GM19351 (cell line): ENCODE measurements around the gene XPC.

Experiments used
- ATAC-seq: cut with Tn5 transposase; IDR thresholded peaks from one replicate; pipeline ENCODE4 v1.9.1; 2021; ENCODE audit warnings: mild to moderate bottlenecking, moderate library complexity; ENCODE audit not compliant: unreplicated experiment

XPC gene

DNA sequence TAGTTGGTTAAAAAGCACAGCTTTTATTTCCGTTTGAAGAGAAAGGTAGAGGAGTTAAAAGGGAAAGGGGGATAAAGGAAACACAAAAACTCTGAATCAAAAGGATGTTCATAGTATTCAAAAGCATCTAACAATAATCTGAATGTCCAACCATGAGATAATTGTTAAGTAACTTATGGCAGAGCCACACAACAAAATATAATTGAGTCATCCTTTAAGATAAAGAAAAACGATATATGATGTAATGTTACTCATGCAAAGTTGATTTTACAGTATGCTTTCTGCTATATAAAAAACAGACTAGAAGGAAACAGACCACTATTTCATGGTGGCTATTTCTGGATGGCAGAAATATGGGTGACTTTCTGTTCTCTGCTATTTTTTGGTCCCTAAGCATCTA is 3.9 kb downstream of the XPC start:
- ATAC-seq: no peak

GRCh38 chr3:14172496-14172895 is 5.9 kb downstream of the XPC start:
- no peak for ATAC-seq

GRCh38 chr3:14170531-14171159 is 7.8 kb downstream of the XPC start:
- no peak for ATAC-seq

DNA sequence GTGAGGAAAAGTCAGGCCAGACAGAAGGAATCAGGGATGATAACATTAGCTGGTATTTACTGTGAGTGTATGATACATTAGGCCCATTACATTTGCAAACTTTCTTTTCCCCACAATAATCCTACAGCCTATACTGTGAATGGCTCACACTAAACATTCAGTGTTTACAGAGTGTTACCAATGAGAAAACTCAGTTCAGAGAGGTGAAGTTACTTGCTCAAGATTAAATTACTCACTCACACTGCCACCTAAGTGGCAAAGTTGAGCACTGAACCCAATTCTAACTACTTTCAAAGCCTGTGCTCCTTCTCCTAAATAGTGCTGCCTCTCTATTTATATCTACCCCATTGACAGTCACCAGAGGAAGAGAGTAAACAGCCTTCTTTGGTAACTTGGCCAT is 8.5 kb downstream of the XPC start:
- ATAC-seq: no peak

- ATAC-seq: no peak
These were observed 9.0 kb downstream of the XPC start for GRCh38 chr3:14169435-14169834.

DNA sequence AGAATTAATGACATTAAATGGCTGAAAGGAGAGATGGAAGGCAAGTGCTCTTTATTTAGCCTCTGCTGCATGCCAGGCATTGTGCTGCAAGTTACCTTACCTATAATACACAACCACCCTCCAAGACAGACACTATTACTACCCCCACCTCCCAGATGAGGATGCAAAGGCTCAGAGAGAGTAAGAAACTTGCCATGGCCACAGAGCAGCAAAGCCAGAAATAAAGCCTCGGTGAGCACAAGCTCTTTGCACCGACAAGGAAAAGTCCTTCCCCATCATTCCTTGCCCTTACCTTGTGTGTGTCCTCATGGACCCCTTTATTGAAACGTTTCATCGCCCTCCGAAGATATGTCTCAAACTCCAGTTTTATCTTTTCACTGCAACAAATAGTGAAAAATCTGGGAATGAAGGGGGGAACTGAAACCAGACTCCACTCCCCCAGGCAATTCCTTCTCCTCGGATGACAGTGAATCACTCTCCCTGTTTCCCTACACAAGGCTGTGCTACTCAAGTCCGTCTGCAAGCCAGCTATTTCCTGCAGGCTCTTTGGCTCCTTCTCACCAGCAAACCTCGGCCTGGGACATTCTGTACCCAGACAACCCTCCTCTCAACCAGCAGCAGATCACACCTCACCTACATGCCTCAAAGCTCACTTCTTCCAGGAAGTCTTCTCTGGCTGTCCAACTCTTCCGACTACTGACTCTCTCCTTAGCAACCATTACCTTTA is 11.4 kb downstream of the XPC start:
- ATAC-seq: no peak

- no peak for ATAC-seq
These were observed 16.2 kb downstream of the XPC start for GRCh38 chr3:14162178-14162577.

DNA sequence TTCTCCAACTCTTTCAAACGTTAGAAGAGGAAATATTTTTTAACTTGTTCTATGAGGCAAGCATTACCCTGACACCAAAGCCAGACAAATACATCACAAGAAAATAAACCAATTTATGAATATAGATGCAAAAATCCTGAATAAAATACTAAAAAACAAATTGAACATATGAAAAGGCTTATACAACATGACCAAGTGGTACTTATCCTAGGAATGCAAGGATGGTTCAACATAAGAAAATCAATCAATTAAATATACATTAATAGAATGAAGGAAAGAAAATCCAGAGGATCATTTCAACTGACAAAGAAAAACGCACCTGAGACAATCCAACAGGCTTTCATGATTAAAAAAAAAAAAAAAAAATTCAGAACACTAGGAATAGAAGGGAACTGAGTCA is 17.1 kb downstream of the XPC start:
- ATAC-seq: no peak

DNA sequence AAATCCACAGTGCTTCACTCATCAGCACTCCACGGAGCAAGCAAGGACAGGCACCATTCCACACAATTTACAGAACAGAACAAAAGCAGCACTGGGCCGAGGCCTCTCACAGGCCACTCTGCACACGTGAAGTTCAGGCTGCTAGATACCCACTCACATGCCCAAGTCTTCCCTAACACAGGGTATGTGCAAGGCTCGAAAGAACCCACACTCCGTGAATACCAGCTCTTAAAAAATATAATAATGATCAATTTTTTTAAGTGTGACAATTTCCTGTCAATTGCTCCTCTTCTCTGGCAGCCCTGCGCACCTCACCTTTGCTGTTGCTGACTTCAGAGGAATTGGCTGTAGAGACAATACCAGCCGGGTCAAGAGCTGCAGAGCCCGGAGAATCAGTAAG is 19.0 kb downstream of the XPC start:
- no peak for ATAC-seq

DNA sequence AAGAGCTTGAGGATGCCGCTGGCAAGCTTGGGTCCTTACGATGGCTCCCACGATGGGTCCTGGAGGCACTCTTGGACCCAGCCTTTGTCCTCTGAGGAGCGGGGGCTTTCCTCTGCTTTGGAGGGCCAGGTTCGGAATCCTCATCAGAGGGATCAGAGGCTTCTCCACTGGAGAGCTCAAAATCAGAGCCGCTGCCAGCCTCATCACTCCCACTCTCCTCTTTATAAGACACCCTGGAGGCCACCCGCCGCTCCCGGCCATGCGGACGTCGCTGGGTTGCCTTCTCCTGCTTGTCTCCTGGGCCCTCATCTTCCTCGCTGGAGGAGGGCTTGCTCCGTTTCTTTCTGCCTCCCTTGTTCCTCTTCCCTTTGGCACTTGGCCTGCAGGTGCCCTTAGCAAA is 20.0 kb downstream of the XPC start:
- no peak for ATAC-seq

GRCh38 chr3:14157951-14158350 is 20.4 kb downstream of the XPC start:
- ATAC-seq: no peak

DNA sequence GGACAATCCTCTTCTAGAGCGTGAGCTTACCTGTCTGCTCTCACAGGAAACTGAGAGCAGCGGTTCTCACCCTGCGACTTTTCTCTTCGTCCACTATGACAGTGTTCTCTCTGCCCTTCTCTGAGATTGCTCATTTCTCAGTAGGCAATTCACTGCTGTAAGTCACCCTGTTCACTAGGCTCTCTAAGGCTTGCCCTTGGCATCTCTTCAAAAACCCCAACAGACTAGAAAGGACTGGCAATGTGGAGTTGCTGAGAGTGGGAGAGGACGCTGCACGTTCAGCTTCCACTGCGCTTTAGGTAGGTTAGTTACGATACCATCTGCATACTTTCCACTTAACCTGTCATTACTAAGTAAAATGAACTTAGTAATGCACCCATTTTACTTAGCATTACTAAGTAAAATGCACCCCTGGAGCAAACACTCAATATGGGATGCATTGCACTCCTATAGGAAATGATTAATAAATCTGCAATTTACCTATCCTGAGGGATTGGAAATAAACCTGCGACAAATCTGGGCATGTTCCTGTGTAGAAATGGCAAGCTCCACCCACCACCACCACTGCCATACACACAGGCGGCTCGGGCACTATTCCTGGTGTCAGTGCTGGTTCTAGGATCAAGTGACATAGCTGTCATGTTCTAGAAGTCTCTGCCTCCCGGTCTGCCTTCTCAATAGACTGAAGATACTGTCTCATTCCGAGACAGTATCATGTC is 21.4 kb downstream of the XPC start:
- no peak for ATAC-seq

GRCh38 chr3:14156201-14156600 is 22.2 kb downstream of the XPC start:
- ATAC-seq: no peak

DNA sequence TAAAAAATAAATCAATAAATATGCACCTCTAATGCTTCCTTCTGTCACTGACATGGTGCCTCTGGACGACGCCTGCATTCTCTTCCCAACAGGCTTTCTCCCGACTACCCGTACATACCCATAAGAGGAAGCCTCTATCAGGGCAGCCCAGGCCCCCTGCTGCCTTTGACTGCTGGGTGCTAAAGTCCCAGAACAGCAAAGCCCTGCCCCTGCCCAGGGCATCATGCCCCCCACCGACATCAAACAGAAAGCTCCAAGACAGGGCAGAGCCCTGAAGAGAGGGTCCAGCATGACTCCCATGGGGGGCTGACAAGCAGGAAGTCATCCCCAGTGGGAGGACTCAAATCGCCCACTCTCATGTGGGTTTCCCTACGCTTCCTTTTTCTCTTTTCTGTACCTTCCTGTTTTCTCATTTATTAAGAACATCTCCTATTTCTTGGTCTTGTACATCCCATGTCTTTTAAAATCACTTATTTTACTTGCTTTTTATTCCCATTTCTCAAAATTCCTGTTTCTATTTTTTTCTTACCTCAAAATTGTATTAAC is 23.4 kb downstream of the XPC start:
- ATAC-seq: no peak

GRCh38 chr3:14154276-14154675 is 24.1 kb downstream of the XPC start:
- ATAC-seq: no peak

- ATAC-seq: no peak
These were observed 24.7 kb downstream of the XPC start for GRCh38 chr3:14153663-14154062.

DNA sequence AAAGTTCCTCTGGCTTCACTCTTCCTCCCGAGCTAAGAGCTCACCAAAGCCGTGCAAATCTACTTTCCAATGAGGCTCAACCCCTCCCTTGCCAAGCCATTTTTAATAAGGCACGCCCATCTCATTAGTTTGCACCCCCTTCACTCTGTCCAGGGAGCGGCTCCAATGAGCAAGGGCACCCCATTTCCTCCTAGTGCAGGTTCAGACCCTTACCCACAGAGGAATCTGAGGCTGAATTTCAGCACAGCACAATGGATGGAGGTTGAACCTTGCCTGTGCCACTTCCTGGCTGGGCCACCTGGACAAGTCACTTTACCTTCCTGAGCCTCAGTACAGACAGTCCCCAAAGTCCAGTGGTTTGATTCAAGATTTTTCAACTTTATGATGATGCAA is 25.4 kb downstream of the XPC start:
- no peak for ATAC-seq

- no peak for ATAC-seq
These were observed 26.0 kb downstream of the XPC start for GRCh38 chr3:14152233-14152962.

- ATAC-seq: no peak
These were observed 26.8 kb downstream of the XPC start for GRCh38 chr3:14151471-14152083.

DNA sequence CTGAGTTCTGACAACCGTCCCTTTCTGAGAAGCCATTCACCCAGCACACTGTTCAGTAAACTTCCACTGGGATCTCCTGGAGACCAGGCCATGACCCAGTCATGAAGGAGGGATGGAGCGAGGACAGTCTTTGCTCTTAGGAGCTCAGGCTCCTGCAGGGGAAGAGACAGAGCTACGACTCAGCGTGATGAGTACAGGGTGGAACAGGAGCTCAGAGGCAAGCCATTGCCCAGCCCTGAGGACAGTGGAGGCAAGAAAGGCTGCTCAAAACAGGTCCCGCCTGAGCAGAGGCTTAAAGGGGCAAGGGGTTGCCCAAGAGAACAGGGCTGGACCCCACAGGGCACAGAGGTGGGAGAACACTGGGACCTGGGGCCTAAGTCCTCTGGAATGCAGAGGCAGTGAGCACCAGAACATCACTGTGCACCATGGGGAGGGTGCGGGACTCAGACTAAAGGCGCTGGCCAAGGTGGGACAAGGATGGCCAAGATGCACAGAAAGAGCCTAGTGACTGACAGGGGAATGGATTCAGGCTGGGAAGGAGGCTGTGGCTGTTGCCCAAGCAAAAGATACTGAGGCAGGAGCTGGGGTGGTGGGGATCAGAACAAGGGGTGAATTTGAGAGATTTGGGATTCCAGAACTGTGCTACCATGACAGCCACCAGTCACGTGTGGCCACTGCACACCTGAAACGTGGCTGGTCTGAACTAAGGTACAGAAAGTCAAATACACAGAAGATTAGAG is 27.7 kb downstream of the XPC start:
- no peak for ATAC-seq
